Kidney glomerular epithelial cell (primary cell): ENCODE data around the gene SDK1.

Experiments used
- DNase-seq: peaks from one replicate; lab custom pipeline; 2025; lab: John Stamatoyannopoulos, UW

The SDK1 gene

GRCh38 chr7:4136501-4137110 is 835.6 kb downstream of the SDK1 start:
- DNase-seq = no peak

- no peak for DNase-seq
Measured at GRCh38 chr7:4137552-4137951, 836.5 kb downstream of the SDK1 start.

- no peak for DNase-seq
Measured at GRCh38 chr7:4138866-4139265, 837.8 kb downstream of the SDK1 start.

- DNase-seq = no peak
Measured at GRCh38 chr7:4139656-4140625, 838.9 kb downstream of the SDK1 start.

GRCh38 chr7:4140933-4141332 is 839.9 kb downstream of the SDK1 start:
- no peak for DNase-seq

- no peak for DNase-seq
Measured at GRCh38 chr7:4143006-4143405, 842.0 kb downstream of the SDK1 start.

- no peak for DNase-seq
Measured at GRCh38 chr7:4143511-4144171, 842.6 kb downstream of the SDK1 start.

- no peak for DNase-seq
Measured at GRCh38 chr7:4144172-4144701, 843.2 kb downstream of the SDK1 start.

- DNase-seq = no peak
Measured at GRCh38 chr7:4144811-4145510, 843.9 kb downstream of the SDK1 start.

- no peak for DNase-seq
Measured at GRCh38 chr7:4145576-4145975, 844.5 kb downstream of the SDK1 start.

- DNase-seq = no peak
Measured at GRCh38 chr7:4147926-4148620, 847.0 kb downstream of the SDK1 start.

GRCh38 chr7:4149236-4149635 is 848.2 kb downstream of the SDK1 start:
- DNase-seq = no peak

- no peak for DNase-seq
Measured at GRCh38 chr7:4149645-4150044, 848.6 kb downstream of the SDK1 start.

GRCh38 chr7:4150731-4151130 is 849.7 kb downstream of the SDK1 start:
- no peak for DNase-seq

- DNase-seq = no peak
Measured at GRCh38 chr7:4151524-4151923, 850.5 kb downstream of the SDK1 start.

GRCh38 chr7:4151926-4152549 is 851.0 kb downstream of the SDK1 start:
- DNase-seq = no peak

- no peak for DNase-seq
Measured at GRCh38 chr7:4154882-4155535, 854.0 kb downstream of the SDK1 start.

GRCh38 chr7:4156190-4156589 is 855.1 kb downstream of the SDK1 start:
- no peak for DNase-seq

GRCh38 chr7:4157651-4158050 is 856.6 kb downstream of the SDK1 start:
- DNase-seq = no peak

- DNase-seq = no peak
Measured at GRCh38 chr7:4158441-4159153, 857.5 kb downstream of the SDK1 start.
